ENCODE results near the gene GANC.

GRCh38 chr15:42374810-42375209, 101.8 kb downstream of the GANC start:
- TF ChIP-seq CTCF (conservative IDR thresholded peaks at IDR 0.05; ENCODE audit: low read depth in 2 of 2) = no peak
- TF ChIP-seq POLR2AphosphoS5 (IDR thresholded peaks at IDR 0.05; ENCODE audit: low read depth) = no peak
- TF ChIP-seq EZH2 (IDR thresholded peaks at IDR 0.05; ENCODE audit: low read depth, unreplicated experiment) = no peak
- TF ChIP-seq EZH2phosphoT487 (IDR thresholded peaks at IDR 0.05; ENCODE audit: unreplicated experiment) = no peak
- no peak for TF ChIP-seq NANOG (IDR thresholded peaks at IDR 0.05; ENCODE audit: borderline replicate concordance)
- TF ChIP-seq CREB1 (CRISPR knock-in tag; IDR thresholded peaks at IDR 0.05; ENCODE audit: low read depth) = no peak
- TF ChIP-seq, protein P1, sequence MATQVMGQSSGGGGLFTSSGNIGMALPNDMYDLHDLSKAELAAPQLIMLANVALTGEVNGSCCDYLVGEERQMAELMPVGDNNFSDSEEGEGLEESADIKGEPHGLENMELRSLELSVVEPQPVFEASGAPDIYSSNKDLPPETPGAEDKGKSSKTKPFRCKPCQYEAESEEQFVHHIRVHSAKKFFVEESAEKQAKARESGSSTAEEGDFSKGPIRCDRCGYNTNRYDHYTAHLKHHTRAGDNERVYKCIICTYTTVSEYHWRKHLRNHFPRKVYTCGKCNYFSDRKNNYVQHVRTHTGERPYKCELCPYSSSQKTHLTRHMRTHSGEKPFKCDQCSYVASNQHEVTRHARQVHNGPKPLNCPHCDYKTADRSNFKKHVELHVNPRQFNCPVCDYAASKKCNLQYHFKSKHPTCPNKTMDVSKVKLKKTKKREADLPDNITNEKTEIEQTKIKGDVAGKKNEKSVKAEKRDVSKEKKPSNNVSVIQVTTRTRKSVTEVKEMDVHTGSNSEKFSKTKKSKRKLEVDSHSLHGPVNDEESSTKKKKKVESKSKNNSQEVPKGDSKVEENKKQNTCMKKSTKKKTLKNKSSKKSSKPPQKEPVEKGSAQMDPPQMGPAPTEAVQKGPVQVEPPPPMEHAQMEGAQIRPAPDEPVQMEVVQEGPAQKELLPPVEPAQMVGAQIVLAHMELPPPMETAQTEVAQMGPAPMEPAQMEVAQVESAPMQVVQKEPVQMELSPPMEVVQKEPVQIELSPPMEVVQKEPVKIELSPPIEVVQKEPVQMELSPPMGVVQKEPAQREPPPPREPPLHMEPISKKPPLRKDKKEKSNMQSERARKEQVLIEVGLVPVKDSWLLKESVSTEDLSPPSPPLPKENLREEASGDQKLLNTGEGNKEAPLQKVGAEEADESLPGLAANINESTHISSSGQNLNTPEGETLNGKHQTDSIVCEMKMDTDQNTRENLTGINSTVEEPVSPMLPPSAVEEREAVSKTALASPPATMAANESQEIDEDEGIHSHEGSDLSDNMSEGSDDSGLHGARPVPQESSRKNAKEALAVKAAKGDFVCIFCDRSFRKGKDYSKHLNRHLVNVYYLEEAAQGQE (IDR thresholded peaks at IDR 0.05; ENCODE audit: unreplicated experiment) = no peak
- TF ChIP-seq ZNF114 (CRISPR knock-in tag; IDR thresholded peaks at IDR 0.05) = no peak
- TF ChIP-seq JUNB (IDR thresholded peaks at IDR 0.05; ENCODE audit: unreplicated experiment) = no peak
- TF ChIP-seq ETS1 (IDR thresholded peaks at IDR 0.05) = no peak
- TF ChIP-seq STAT1 (IDR thresholded peaks at IDR 0.05; ENCODE audit: unreplicated experiment) = no peak

Measured in GM23338 (cell line).